ENCODE results near the gene DRG1.
"Not testable (repeated sequence)": the region's sequence is repeated elsewhere in the genome, so short reads cannot be mapped to it uniquely, and the experiment has no call there.

The DRG1 gene

GRCh38 chr22:31443516-31443915, 44.1 kb downstream of the DRG1 start:
- DNase-seq, result no peak

GRCh38 chr22:31445642-31446041, 46.2 kb downstream of the DRG1 start:
- no peak for DNase-seq

GRCh38 chr22:31446208-31446607, 46.8 kb downstream of the DRG1 start:
- no peak for DNase-seq

- DNase-seq, result no peak
Observed at GRCh38 chr22:31446767-31447166, 47.4 kb downstream of the DRG1 start.

- DNase-seq, result no peak
Observed at GRCh38 chr22:31447337-31447736, 47.9 kb downstream of the DRG1 start.

- no peak for DNase-seq
Observed at GRCh38 chr22:31448382-31448781, 49.0 kb downstream of the DRG1 start.

- DNase-seq, result no peak
Observed at GRCh38 chr22:31449506-31449905, 50.1 kb downstream of the DRG1 start.

GRCh38 chr22:31451709-31452571, 52.5 kb downstream of the DRG1 start:
- DNase-seq, result no peak

- DNase-seq, result no peak
Observed at GRCh38 chr22:31461699-31462098, 62.3 kb downstream of the DRG1 start.

GRCh38 chr22:31465307-31465706, 65.9 kb downstream of the DRG1 start:
- DNase-seq, result no peak

- DNase-seq, result no peak
Observed at GRCh38 chr22:31474743-31475142, 75.3 kb downstream of the DRG1 start.

- DNase-seq, result no peak
Observed at GRCh38 chr22:31475800-31476199, 76.4 kb downstream of the DRG1 start.

GRCh38 chr22:31477329-31477728, 77.9 kb downstream of the DRG1 start:
- DNase-seq, result no peak

GRCh38 chr22:31481129-31481528, 81.7 kb downstream of the DRG1 start:
- no peak for DNase-seq

- DNase-seq, result not testable (repeated sequence)
Observed at GRCh38 chr22:31482470-31482869, 83.1 kb downstream of the DRG1 start.

All from NCI-H1930 (cell line).